ENCODE results near the gene CCDC85C.

The CCDC85C gene

DNA sequence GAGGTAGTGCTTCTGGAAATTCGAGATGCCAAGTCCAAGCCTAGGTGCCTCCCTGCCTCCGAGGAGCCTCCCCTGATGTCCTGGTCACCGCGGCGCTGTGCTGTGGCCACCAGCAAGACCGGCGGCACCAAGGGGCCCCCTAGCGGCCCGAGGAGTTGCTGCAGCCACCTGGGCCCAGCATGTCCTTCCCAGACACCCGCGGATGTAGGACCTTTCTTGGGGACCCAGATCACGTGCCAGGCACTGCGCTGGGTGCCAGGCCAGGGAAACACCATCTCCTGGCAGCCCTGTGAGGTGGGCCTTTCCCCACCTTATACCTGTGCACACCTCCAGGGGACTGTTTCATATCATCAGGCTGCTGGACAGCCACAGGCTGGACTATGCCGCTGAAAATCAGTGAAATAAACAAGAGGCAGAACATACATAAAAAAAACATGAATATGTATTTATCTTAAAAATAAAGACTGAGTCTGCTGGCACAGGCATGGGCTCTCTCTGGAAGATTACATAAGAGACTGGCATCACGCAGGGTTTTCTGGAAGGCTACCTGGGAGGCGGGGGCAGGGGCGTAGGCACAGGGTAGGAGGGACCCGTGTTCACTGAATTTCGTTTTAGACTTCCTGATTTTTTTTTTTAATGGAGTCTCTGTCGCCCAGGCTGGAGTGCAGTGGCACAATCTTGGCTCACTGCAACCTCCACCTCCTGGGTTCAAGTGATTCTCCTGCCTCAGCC, 25.0 kb upstream of the CCDC85C start:
- DNase-seq = peak in 1 of 2 experiments; percentile 58

DNA sequence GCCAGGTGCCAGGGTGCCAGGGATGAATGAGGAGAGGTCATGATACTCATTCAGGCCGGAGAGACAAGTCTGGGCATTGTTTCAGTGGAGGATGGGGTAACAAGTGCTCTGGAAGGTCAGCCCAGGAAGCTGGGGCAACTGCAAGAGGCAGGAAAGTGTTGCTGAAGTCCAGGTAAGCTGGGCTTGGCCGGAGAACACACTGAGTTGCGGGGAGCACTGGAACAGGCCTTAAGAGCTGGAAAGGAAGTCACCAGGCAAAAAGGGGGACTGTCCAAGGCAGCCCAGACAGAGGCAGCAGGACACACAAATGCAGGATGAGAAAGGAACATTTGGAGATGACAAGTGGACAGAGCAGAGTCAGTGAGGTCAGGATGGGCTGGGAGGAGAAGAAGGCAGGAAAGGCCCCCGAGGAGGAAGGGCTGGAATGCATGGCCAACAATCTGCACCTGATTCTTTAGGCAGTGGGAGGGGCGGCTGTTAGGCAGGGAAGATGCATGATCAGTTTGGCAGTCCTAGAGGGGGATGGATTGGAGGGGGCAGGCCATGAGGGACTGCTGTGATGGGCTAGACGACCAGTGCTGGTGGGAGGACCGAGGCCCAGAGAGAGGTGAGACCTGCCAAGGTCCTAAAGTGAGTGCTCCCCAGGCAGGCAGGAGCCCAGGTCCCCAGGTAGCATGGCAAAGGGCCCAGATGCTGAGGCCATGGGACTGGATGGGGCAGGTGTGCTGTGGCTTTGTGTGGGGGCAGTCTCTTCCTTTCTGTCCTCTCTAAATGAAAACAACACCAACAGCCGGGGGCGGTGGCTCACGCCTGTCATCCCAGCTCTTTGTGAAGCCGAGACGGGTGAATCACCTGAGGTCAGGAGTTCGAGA, 23.7 kb upstream of the CCDC85C start:
- DNase-seq = no peak

DNA sequence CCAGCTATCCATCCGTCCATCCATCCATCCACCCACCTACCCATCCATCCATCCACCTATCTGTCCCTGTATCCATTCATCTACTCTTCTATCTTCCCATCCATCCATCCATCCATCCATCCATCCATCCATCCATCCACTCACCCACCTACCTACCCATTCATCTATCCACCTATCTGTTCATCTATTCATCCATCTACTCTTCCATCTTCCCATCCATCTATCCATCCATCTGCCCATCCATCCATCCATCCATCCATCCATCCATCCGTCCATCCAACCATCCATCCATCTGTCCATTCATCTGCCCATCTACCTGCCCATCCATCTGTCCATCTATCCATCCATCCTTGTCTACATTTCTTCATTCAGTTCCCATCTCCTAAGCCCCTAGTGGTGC, 23.1 kb upstream of the CCDC85C start:
- DNase-seq = no peak

DNA sequence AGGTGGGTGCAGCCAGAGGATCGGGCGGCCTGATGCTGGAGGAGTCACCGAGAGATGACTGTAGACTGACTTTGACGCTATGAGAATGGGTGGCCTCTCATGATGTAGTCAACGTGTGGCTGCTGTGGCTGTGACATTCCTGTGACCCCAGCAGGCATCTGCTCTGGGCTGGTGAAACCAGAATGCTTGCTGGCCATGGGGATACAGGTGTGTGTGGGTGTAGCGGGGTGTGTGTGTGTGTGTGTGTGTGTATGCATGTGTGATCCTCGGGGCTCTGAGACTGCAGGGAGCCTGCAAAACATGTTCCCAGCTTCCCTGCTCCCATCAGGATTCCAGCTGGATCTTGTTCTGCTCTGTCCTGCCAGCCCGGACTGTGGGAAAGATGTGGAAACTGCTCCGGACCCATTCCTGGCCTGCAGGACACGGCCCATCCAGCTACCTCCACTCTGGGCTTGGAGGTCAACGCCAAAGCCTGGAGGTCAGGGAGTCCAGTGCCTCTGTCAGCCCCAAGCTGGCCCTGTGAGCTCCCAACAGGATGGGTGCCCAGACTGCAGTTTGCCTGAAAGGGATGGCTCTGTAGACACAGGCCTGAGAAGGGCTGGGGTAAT, 22.1 kb upstream of the CCDC85C start:
- DNase-seq = no peak

DNA sequence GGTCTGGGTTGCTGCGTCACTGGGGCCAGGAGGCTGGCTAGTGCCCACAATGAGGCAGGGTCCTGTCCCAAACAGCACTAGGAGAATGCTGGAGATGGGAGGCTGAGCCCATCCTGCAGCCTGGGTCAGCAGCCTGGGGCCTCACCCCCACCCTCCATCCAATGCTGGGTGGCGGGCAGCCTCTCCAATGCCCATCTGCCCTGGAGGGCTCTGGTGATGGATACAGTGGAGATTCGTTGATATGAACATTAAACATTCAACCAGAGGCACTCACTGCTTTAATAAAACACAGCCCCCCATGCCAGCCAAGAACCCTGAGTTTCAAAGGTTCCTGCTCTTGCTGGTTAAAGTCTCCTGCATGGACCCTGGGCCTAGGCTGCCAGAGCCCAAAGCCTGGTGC, 21.5 kb upstream of the CCDC85C start:
- no peak for DNase-seq

DNA sequence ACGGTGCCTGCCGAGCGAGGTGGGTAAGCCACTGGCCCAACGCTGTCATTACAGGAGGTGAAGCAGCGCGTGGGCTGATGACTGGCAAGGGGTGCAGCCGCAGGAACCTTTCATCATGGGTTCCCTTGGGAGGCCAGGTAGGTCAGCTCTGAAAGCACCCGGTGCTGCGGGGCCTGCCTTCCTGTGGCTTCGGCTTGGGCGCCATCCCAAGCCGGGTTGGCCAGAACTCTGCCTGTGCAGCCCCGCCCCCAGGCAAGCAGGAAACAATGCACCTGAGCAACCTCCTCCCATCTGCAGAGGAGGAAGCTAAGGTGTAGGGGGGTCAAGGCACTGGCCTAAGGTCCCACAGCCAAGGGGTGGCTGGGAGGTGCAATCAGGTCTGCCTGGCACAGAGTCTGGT, 21.0 kb upstream of the CCDC85C start:
- no peak for DNase-seq

DNA sequence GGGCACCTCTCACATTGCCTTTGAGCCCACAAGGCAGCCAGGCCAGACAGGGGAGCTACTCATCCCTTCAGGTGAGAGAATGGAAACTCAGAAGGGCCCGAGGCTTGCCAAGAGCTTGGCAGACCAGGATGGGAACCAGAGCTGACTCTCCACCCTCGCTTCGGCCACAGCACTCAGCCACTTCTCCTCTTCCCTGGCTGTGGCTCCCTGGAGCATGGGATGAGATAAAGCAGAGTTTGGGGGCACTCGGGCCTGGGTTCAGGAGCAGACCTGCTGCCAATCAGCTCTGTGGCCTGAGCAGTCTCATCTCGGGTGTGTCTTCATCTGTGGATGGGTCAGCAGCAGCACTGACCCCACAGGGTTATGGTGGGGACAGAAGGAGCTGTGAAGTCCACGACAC, 20.0 kb upstream of the CCDC85C start:
- no peak for DNase-seq

DNA sequence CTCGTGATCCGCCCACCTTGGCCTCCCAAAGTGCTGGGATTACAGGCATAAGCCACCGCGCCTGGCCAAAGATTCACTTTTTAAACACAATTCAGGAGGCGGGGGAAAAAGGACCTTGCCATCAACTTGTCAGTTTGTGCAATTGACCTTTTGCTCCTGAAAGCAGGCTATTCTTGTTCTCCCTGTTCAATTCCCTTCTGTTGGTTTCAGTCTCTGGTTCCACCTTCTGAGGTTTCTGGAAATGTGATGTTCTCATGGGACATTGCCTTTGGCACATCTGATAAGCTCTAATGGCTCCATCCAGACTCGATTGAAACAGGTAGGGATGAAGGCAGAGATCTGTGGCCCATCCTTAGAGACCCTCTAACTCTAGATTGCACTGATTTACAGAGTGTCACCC, 17.9 kb upstream of the CCDC85C start:
- DNase-seq = no peak

DNA sequence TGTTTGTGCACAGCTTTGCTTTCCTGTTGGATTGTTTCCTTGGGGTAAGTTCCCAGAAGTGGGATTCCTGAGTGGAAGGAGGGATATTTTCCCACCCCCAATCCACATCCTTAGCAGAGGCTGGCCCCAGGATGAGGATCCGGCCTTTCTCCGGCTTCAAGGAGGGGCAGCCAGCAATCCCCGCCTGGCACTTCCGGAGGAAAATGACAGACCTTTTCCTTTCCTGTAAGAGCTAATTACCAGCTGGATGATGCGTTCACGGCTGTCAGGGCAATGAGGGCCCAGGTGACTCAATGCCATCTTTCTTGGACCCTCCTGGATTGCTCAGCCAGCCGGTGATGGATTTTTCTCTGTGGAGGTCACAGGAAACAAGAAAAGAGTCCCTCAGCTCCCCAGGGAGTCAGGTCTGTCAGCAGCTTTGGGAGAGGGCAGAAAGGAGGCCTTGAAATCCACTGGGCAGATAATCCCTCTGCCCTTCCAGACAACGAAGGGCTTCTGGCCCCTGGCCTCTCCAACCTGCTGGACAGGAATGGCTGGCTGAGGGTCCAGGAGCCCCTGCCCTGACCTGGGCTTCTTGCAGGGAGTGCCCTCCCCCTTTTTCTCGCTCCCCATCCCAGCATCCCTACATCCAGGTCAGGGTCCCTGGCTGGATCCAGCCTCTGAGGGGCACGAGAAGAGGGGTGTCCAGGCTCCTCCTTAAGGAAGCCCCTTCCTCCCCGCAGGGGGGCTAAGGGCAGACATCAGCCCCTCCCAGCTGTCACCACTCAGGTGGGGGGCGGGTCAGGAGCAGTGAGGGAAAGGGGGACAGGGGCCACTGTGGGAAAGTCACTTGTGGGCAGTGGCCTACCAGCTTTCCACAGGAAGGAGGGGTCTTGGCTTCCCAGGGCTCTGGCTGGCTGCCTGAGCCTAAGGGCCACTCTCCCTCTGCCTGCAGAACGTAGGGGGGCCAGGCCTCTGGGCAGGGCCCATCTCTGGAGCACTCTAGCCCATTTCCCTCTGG, 16.1 kb upstream of the CCDC85C start:
- DNase-seq = no peak

DNA sequence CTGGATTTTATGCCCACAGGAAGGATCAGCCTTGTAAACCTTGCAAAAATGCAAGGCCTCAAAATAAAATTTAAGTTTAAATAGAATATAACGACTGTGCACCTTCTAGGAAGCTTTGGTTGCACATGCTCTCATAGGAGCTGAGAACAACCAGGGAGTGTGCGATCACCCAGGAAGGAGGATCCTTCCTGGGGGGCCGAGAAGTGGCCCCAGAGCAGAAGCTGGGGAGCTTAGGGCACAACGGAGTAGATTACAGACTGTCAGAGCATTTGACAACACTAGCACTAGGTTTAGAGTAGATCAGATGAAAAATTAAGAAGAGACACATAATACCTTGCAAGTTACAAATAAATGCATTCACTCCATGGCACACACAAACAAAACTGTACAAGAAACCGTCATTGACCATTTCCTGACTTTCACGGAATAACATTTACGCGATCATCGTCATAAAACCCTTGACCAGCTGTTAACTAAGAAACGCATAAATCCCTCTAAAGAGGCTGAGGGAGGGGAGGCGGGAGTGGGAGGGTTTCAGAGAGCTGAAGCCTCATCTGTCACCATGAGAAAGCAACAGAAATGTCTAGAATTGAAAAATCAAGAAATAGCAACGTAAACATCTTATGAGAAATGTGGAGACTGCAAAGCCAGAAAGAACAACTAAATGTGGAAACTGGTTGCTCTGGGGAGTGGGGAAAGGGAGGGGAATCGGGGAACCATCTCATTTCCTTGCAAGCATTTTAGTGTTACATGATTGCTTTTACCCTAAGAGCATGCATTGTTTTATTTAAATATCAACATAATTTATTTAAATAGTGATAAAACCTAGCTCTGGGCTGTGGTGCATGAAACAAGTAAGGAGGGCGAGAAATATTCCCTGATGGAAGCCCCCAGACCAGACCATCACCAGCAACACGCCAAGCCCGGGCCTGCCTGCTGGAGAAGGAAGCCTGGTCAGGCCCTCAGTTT, 13.1 kb upstream of the CCDC85C start:
- no peak for DNase-seq

DNA sequence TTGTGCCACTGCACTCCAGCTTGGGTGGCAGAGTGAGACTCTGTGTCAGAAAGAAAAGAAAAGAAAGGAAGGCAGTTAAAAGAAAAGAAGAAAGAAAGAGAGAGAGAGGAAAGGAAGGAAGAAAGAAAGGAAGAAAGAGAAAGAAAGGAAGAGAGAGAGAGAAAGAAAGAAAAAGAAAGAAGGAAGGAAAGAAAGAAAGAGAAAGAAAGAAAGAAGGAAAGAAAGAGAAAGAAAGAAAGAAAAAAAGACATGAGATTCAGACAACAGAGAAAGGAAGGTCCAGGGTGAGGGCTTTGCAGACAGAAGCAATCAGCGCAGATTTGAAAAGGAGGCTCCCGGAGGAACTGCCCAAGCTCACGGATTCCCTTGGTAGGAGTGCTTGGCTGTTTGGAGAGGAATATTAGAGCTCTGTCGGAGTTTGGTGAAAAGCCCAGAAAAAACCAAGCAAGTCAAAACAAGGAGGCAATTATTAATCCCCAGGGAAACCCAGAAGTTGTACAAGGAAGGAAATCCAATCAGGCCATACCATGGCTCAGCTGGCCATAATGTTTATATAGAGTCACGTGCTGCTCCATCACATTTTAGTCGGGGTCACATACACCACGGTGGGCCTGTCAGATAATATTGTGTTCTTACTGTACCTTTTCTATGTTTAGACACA, 11.6 kb upstream of the CCDC85C start:
- DNase-seq = no peak

DNA sequence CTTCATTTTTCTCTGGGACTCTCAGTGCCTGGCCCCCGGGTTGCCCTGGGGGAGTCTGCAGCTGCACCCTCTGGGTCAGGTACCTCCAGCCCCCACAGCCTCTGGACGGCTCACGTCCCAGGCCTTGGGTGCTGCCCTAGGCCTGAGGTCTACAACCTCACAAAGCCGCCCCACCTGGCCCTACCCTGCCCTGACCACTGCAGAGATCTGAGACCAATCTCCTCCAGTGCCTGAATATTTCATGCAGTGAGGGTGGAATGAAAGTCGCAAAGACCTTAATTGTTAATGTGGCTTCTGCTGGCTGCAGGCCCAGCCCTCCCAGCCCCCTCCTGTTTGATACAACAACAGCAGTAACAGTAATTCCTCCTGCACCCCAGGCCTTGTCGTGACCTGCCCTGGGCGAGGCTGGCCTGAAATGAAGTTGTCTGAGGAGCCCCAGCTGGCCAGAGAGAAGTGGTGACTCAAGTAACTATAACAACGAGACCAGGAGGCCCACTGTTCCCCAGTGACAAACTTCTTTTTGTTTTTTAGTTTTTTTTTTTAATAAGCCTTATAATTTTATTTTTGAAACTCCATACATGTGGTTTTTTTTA, 8.8 kb upstream of the CCDC85C start:
- no peak for DNase-seq

DNA sequence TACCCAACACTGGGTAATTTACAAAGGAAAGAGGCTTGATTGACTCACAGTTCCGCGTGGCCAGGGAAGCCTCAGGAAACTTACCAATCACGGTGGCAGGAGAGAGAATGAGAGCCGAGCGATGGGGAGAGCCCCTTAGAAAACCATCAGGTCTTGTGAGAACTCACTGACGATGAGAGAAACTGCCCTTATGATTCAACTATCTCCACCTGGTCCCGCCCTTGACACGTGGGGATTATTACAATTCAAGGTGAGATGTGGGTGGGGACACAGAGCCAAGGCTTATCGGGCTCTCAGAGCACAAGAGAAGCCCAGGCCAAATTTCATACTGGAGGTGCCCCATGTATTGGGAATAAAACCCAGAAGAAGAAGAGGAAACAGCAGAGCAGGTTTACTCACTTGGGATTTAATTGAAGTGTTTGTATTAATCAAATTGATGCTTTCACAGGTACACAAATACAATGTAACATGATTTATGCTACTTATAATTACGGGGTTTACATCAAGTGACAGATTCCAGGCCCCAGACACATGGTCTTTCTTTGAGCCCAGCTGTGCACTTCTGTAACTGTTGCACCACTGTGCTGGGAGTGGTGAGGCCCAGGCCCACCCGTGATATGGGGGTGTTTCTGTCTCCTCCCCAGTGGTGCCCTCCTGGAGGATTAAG, 8.2 kb upstream of the CCDC85C start:
- DNase-seq = no peak

DNA sequence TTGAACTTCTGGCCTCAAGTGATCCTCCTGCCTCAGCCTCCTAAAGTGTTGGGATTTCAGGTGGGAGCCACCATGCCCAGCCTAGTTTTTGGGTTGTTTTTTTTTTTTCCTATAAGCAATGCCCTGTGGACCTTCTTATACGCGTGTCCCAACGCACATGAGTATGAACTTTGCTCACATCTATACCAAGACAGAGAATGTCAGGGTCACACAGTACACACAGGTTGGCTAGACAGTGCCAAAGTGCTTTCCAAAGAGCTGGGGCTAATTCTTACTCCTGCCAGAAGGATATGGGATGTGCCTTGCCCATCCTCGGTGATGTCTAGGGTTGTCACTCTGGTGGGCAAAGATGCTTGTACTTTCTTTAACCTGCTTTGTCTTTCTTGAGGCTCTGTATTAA, 7.6 kb upstream of the CCDC85C start:
- no peak for DNase-seq

DNA sequence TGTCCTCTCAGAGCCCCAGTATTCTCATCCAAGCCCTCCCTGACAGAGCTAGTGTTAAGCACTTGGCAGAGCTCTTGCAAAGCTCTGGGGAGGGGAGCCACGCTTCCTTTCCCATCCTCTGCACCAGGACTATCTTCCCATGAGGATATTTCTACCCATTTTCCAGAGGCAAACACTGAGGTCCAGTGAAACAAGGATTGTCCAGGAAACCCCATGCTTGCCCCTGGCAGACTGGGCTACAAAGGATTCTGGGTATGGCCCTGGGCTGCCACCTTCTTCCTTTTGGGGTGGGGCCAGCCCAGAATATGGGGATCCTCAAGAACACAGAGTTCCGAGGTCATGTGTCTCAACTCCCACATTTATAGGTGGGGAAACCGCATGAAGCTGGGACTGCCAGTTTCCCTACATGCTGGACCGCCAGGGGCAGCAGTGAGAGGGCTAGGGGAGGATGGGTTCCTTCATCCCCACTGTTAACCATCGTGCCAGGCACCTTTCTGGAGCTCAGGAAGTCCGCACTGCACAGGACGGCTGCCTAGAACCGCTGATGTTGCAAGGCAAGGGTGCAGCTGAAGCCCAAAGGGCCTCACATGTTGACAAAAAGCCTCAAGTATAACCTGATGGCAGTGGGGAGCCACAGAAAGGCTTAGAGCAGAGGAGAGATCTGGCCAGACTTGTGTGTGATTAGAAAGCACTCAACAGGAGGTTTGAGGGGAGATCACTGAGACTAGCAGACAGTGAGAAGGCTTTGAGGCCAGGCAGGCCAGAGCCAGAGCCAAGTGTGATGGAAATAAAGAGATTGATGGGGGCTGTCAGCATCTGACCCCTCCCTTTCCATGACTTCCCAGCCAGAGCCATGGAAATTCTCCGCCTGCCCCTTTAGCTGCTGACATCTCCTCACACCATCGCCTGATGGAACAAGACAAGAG, 5.5 kb upstream of the CCDC85C start:
- no peak for DNase-seq

DNA sequence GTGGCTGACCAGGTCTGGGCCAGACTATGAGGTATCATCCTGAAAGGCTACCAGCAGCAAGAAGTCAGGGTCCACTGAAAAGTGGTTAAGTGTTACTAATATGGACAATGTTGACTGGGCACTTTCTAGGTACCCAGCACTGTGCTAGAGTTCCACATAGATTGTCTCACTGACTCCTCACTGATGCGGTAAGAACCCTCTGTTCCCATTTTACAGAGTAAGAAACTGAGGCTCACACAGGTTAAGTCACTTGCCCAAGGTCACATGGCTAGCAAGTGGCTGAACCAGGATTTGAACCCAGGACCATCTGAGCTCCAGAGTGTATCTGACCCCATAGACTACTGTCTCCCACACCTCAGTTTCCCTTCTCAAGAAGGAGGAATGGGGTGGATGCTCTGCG, 4.6 kb upstream of the CCDC85C start:
- no peak for DNase-seq

DNA sequence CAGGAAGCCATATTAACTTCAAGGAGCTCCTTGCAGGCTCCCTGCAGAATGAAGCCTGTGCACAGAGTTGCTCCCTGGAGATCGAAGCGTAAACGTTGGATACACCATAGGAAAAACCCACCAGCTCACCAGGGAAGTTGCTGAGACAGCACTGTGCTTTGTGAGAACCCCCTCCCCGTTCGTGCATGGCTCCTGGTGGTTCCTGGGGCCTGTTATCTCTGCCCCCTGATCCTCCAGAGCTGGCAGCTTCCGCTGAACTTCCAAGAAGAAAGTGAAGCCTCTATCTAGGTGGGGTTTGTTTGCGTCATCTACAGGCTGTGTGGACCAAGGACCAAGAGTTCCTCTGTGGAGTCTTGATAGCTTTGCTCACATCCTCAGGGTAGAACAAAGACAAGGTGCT, 2.4 kb upstream of the CCDC85C start:
- DNase-seq = no peak

DNA sequence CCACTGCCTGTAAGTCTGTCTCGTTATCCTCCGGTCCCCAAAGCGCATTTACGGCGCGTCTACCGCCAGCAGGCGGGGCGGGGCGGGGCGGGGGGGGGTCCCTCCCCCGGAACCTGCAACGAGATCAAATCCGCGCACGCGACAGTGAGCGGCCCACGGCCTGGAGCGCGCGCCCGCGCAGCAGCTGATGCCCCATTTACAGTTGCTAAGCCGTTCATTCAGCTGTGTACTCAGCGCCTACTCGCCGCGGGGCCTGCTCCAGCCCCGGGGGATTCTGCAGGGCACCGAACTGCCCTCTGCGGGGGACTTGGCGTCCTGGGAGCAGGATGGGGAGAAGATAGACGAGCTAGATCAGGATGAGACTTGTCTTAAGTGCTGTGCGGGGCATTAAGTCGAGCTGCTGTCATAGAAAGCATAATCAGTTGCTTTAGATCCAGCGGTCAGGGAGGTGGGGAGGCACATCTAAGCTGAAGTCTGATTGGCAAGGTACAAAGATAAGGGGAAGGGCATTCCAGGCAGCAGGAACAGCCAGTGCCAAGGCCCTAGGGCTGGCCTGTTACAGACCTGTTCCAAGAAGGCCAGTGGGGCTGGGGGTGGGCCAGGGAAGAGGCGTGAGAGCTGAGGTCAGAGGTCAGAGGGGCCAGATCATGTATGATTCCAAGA, 1.4 kb upstream of the CCDC85C start:
- peak; percentile 58 to 85 for DNase-seq
